Left ventricle myocardium inferior (tissue), 1 donor: ENCODE measurements around the gene WDR27. TPM values are rescaled to one million over a fixed set of nuclear protein-coding genes. Genes with fewer than 3 reads are reported as not detected.

Source experiments
- DNase-seq: peaks from one replicate; pipeline ENCODE4 v3.0.0-alpha.2; 2020
- H3K27ac ChIP-seq: fragments of 200-600 bp; replicated peaks from 2 replicates; pipeline ENCODE4 v1.8.0; 2021
- H3K27me3 ChIP-seq: fragments of 200-600 bp; 2 replicates; pipeline ENCODE4 v1.8.0; 2021; ENCODE audit warnings: low read depth
- H3K36me3 ChIP-seq: fragments of 200-600 bp; 2 replicates; pipeline ENCODE4 v1.8.0; 2021
- H3K4me1 ChIP-seq: fragments of 200-600 bp; 2 replicates; pipeline ENCODE4 v1.8.0; 2021
- H3K4me3 ChIP-seq: fragments of 200-600 bp; 2 replicates; pipeline ENCODE4 v1.8.0; 2021; ENCODE audit warnings: mild to moderate bottlenecking, moderate library complexity
- H3K9me3 ChIP-seq: fragments of 200-600 bp; replicated peaks from 2 replicates; pipeline ENCODE4 v1.8.0; 2021
- intact Hi-C: fragments of 100-400 bp; cut with micrococcal nuclease; formaldehyde crosslinking; loops from one replicate; pipeline ENCODE4 v1.11.0; 2022
- total RNA-seq: library from RNA; stranded (reverse); fragmentation: NEBNext Ultra II Directional; extraction: Animal tissue kit (Norgen Biotek cat#: 25700); gene quantifications from one replicate; pipeline ENCODE4 v1.2.1, GENCODE V29; 2021
- TF ChIP-seq, protein P1 (sequence below): fragments of 200-600 bp; IDR thresholded peaks from 2 replicates; pipeline ENCODE4 v1.8.0; 2021; ENCODE audit warnings: antibody characterized with exemption, mild to moderate bottlenecking, borderline replicate concordance
- donor health status: DM: no; HTN: yes; CAD: no; lungs with severe emphysema.

WDR27 gene
- total RNA-seq, 1 donor from 2014 or later: 9.1 TPM

DNA sequence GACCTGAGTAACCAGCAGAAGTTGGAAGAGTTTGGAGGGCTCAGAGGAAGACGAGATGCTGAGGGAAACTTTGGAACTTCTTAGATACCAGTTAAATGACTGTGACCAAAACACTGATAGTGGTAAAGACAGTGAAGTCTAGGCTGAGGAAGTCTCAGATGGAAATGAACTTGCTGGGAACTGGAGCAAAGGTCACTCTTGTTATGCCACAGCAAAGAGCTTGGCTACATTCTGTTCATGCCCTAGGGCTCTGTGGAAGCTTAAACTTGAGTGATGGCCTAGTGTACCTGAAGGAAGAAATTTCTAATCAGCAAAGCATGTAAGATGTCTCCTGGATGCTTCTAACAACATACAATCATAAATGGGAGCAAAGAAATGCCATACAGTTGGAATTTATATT is 24.7 kb downstream of the WDR27 start:
- Histone ChIP-seq H3K4me3 (no peak overlapping the region), H3K27me3 (no peaks in the 10 kb centered on the region), H3K27ac (no peak overlapping the region), H3K9me3 (peaks cover 8% of the 10 kb centered on the region), H3K36me3 (peaks cover 16% of the 10 kb centered on the region), H3K4me1 (peaks cover 8% of the 10 kb centered on the region)
- intact Hi-C loops: no loop called here
- TF ChIP-seq, protein P1, sequence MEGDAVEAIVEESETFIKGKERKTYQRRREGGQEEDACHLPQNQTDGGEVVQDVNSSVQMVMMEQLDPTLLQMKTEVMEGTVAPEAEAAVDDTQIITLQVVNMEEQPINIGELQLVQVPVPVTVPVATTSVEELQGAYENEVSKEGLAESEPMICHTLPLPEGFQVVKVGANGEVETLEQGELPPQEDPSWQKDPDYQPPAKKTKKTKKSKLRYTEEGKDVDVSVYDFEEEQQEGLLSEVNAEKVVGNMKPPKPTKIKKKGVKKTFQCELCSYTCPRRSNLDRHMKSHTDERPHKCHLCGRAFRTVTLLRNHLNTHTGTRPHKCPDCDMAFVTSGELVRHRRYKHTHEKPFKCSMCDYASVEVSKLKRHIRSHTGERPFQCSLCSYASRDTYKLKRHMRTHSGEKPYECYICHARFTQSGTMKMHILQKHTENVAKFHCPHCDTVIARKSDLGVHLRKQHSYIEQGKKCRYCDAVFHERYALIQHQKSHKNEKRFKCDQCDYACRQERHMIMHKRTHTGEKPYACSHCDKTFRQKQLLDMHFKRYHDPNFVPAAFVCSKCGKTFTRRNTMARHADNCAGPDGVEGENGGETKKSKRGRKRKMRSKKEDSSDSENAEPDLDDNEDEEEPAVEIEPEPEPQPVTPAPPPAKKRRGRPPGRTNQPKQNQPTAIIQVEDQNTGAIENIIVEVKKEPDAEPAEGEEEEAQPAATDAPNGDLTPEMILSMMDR: no peak
- DNase-seq: no peak

DNA sequence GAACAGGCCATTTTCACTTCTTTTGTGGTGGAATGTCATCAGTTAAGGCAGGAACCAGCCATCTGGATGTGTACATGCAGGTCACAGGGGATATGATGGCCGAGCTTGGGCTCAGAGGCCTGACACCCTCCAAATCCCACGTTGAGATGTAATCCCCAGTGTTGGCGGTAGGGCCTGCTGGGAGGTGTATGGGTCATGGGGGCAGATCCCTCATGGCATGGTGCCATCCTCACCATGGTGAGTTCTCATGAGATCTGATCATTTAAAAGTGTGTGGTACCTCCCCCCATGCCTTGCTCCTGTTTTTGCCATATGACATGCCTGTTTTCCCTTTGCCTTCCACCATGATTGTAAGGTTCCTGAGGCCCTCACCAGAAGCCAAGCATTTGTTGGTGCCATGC is 26.8 kb downstream of the WDR27 start:
- TF ChIP-seq, protein P1: no peak
- no peak for DNase-seq
- Histone ChIP-seq H3K27me3 (no peaks in the 10 kb centered on the region), H3K4me3 (no peak overlapping the region), H3K27ac (no peak overlapping the region), H3K9me3 (peaks cover 8% of the 10 kb centered on the region), H3K4me1 (peaks cover 15% of the 10 kb centered on the region), H3K36me3 (peaks cover 12% of the 10 kb centered on the region)
- intact Hi-C loops: no loop called here

DNA sequence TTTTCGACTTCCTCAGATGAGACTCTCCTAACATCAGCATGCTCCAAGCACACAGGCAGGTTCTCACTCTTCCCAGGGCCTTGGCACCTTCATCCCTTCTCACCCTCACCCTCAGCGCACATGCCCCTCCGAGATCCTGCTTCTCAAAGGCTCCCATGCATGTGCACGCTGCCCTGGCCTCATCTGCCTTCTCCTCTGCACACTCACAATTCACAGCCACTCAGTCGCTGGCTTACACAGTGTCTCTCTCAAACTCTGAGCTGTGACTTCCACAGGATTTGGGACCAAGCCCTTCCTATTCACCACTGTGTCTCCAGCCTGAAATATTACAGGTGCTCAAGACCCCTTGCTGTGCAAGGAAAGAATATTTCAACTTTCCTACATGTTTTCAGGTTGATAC is 30.3 kb downstream of the WDR27 start:
- no peak overlapping the region for H3K27ac ChIP-seq
- no peak for DNase-seq
- intact Hi-C loops: no loop called here
- peaks cover 16% of the 10 kb centered on the region for H3K4me1 ChIP-seq
- peaks cover 8% of the 10 kb centered on the region for H3K9me3 ChIP-seq
- TF ChIP-seq, protein P1: no peak
- H3K4me3 ChIP-seq: no peak overlapping the region
- H3K27me3 ChIP-seq: no peaks in the 10 kb centered on the region
- H3K36me3 ChIP-seq: peaks cover 29% of the 10 kb centered on the region

DNA sequence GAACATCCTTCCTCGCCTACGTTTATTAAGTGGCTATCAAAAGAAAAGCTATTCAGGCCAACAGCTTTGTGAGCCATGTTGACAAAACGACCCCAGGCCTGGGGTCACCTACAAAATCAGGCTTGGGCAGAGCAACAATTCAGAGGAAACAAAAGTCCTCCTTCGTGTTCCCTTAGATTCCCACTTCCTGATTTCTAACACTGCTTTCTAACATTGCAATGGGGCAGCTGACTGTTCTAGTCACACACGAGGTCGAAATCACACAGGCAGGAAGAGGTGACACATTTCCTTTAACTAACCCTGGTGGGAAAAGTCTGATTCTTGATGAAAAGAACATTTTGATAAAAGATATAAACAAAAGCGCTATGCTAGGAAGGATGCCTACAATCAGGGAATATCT is 31.9 kb downstream of the WDR27 start:
- Histone ChIP-seq H3K27me3 (no peaks in the 10 kb centered on the region), H3K4me3 (no peak overlapping the region), H3K27ac (peak overlapping the region; percentile 67), H3K36me3 (peaks cover 43% of the 10 kb centered on the region), H3K4me1 (peaks cover 16% of the 10 kb centered on the region), H3K9me3 (peaks cover 8% of the 10 kb centered on the region)
- DNase-seq: no peak
- TF ChIP-seq, protein P1: no peak
- intact Hi-C loops: no loop called here

DNA sequence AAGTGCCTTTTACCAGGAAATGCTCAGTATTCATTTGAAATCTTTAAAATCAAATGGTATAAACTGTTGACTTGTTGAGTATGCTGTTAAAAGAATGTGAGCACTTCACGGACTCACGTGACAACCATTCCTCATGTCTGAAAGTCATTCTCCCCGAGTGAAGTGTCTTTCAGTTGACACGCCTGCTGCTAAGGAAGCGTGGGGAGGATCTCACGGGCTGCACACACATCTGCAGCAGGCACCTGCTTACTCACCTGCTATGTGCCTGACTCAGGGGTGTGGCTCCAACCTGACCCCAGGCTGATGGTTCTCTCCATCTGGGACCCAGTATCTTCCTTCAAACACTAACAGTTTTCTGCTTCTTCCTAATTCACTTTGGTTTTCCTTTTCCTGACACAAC is 32.7 kb downstream of the WDR27 start:
- Histone ChIP-seq H3K4me1 (peaks cover 16% of the 10 kb centered on the region), H3K4me3 (no peak overlapping the region), H3K36me3 (peaks cover 48% of the 10 kb centered on the region), H3K27me3 (no peaks in the 10 kb centered on the region), H3K9me3 (peaks cover 3% of the 10 kb centered on the region), H3K27ac (peak overlapping the region; percentile 67)
- TF ChIP-seq, protein P1: no peak
- no peak for DNase-seq
- intact Hi-C loops: no loop called here

DNA sequence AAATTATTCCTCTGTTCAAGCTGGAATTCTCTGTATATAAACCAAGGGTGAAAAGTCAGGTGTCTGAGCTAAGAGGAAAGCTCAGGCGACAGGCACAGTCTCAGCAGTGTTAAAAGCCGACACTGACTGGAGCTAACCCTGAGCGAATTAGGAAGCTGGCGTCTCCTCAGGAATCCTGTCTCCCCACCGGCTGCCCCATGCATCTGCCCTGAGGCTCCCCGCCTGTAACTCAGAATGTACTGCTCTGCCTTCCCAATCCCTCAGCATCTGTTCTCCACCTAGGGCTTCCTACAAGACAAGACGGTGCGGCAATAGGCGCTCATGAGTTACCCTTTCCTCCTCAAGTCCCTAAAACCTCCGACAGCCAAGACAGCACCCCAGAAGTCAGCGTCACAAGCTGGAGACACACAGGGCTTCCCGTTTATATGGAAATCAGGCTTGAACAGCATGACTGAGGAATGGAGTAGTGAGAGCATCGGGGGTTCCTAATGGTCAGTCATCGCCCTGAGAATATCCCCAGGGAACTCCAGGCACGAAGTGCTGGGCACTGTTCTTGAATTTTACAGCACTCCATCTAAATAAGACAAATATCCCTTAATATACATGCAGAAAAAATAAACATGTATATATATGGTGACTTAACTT is 33.5 kb downstream of the WDR27 start:
- TF ChIP-seq, protein P1: no peak
- H3K4me1 ChIP-seq: peaks cover 16% of the 10 kb centered on the region
- H3K36me3 ChIP-seq: peaks cover 56% of the 10 kb centered on the region
- H3K4me3 ChIP-seq: no peak overlapping the region
- no peaks in the 10 kb centered on the region for H3K9me3 ChIP-seq
- H3K27ac ChIP-seq: no peak overlapping the region
- no peak for DNase-seq
- no peaks in the 10 kb centered on the region for H3K27me3 ChIP-seq
- intact Hi-C loops: no loop called here
